Vagina (tissue), 2 donors: ENCODE measurements around the gene KMT2E. TPM values are rescaled to one million over a fixed set of nuclear protein-coding genes. Genes with fewer than 3 reads are reported as not detected.

Experiments
- DNase-seq, 2 donors: peaks; one replicate each; pipeline ENCODE4 v3.0.0-alpha.2; 2017; ENCODE audit errors: extremely low spot score in 2 of 2
- H3K27ac ChIP-seq: fragments of 200-600 bp; sonication (generic); one replicate; pipeline ENCODE4 v1.5.1; 2019
- H3K27me3 ChIP-seq: fragments of 200-600 bp; sonication (generic); one replicate; pipeline ENCODE4 v1.5.1; 2019
- H3K36me3 ChIP-seq, 2 donors: fragments of 200-600 bp; sonication (generic); one replicate each; pipeline ENCODE4 v1.5.1; 2017 to 2019
- H3K4me1 ChIP-seq: fragments of 200-600 bp; sonication (generic); one replicate; pipeline ENCODE4 v1.5.1; 2019
- H3K4me3 ChIP-seq, 2 donors: fragments of 200-600 bp; sonication (generic); 1 replicate in 1 of 2; 2 replicates in 1 of 2; pipeline ENCODE4 v1.5.1; 2016 to 2019
- H3K9me3 ChIP-seq: fragments of 200-600 bp; sonication (generic); one replicate; pipeline ENCODE4 v1.5.1; 2019
- CTCF ChIP-seq, 3 experiments: fragments of 450-650 bp in 2 of 3; fragments of 200-600 bp in 1 of 3; sonication (generic) in 1 of 3; IDR thresholded peaks; one replicate each; pipeline ENCODE4 v1.5.1; 2017 to 2019; ENCODE audit warnings: antibody characterized with exemption in 3 of 3, mild to moderate bottlenecking in 2 of 3, moderate library complexity in 2 of 3
- POLR2A ChIP-seq, 2 donors: fragments of 450-650 bp; IDR thresholded peaks; one replicate each; pipeline ENCODE4 v1.6.1; 2017; ENCODE audit warnings: antibody characterized with exemption in 2 of 2, mild to moderate bottlenecking in 2 of 2, moderate library complexity in 2 of 2
- POLR2AphosphoS5 ChIP-seq, 2 donors: sonication (generic); formaldehyde crosslinking; IDR thresholded peaks; one replicate each; pipeline ENCODE4 v1.9.0; 2017; ENCODE audit warnings: antibody characterized with exemption in 2 of 2, mild to moderate bottlenecking in 2 of 2, low read depth in 1 of 2; ENCODE audit not compliant: insufficient read depth in 1 of 2
- intact Hi-C: fragments of 100-400 bp; cut with DNase I; formaldehyde crosslinking; loops from one replicate; pipeline ENCODE4 v1.15.1; 2023
- total RNA-seq: library from RNA; depleted of rRNA; stranded (reverse); fragments of >200 nt; gene quantifications from one replicate; pipeline ENCODE4 v1.2.3, GENCODE V29; 2016

Gene KMT2E
- total RNA-seq, 1 donor from 2014 or later, result 98.7 TPM

GRCh38 chr7:104998040-104998752 is 15.8 kb upstream of the KMT2E start:
- TF ChIP-seq POLR2AphosphoS5 (IDR thresholded peaks at IDR 0.05; ENCODE audit: insufficient read depth in 1 of 2, low read depth in 1 of 2) (no peak), CTCF (IDR thresholded peaks at IDR 0.05) (no peak), POLR2A (IDR thresholded peaks at IDR 0.05) (no peak)
- Histone ChIP-seq H3K27me3 (no peaks in the 10 kb centered on the region), H3K9me3 (no peaks in the 10 kb centered on the region), H3K4me3 (no peak overlapping the region), H3K27ac (no peak overlapping the region), H3K36me3 (no peaks in the 10 kb centered on the region), H3K4me1 (peaks cover 93% of the 10 kb centered on the region)
- intact Hi-C loops, result no loop called here
- DNase-seq, result no peak

GRCh38 chr7:105000200-105000599 is 13.8 kb upstream of the KMT2E start:
- DNase-seq, result no peak
- Histone ChIP-seq H3K36me3 (no peaks in the 10 kb centered on the region), H3K4me3 (no peak overlapping the region), H3K4me1 (peaks cover 93% of the 10 kb centered on the region), H3K27ac (no peak overlapping the region), H3K27me3 (no peaks in the 10 kb centered on the region), H3K9me3 (no peaks in the 10 kb centered on the region)
- TF ChIP-seq POLR2AphosphoS5 (IDR thresholded peaks at IDR 0.05; ENCODE audit: insufficient read depth in 1 of 2, low read depth in 1 of 2) (no peak), CTCF (IDR thresholded peaks at IDR 0.05) (no peak), POLR2A (IDR thresholded peaks at IDR 0.05) (no peak)
- intact Hi-C loops, result no loop called here

- H3K4me3 ChIP-seq, result no peak overlapping the region
- intact Hi-C loops, result no loop called here
- no peak for DNase-seq
- no peaks in the 10 kb centered on the region for H3K27me3 ChIP-seq
- H3K4me1 ChIP-seq, result peaks cover 93% of the 10 kb centered on the region
- TF ChIP-seq POLR2AphosphoS5 (IDR thresholded peaks at IDR 0.05; ENCODE audit: insufficient read depth in 1 of 2, low read depth in 1 of 2), result no peak
- no peak for TF ChIP-seq POLR2A (IDR thresholded peaks at IDR 0.05)
- no peak for TF ChIP-seq CTCF (IDR thresholded peaks at IDR 0.05)
- H3K36me3 ChIP-seq, result no peaks in the 10 kb centered on the region
- H3K27ac ChIP-seq, result no peak overlapping the region
- no peaks in the 10 kb centered on the region for H3K9me3 ChIP-seq
These were observed 13.1 kb upstream of the KMT2E start for GRCh38 chr7:105000927-105001336.

- no peak for DNase-seq
- intact Hi-C loops, result no loop called here
These were observed 12.3 kb upstream of the KMT2E start for GRCh38 chr7:105001652-105002184.

More at GRCh38 chr7:105001652-105002184, 12.3 kb upstream of the KMT2E start:
- Histone ChIP-seq H3K36me3 (no peaks in the 10 kb centered on the region), H3K27ac (no peak overlapping the region), H3K9me3 (no peaks in the 10 kb centered on the region), H3K4me3 (no peak overlapping the region), H3K27me3 (no peaks in the 10 kb centered on the region), H3K4me1 (peaks cover 93% of the 10 kb centered on the region)
- no peak for TF ChIP-seq POLR2A (IDR thresholded peaks at IDR 0.05)
- TF ChIP-seq CTCF (IDR thresholded peaks at IDR 0.05), result no peak
- no peak for TF ChIP-seq POLR2AphosphoS5 (IDR thresholded peaks at IDR 0.05; ENCODE audit: insufficient read depth in 1 of 2, low read depth in 1 of 2)
